Measurements from ENCODE around the gene NXPH1. TPM values are rescaled to one million over a fixed set of nuclear protein-coding genes. Genes with fewer than 3 reads are reported as not detected.

NXPH1 gene
- total RNA-seq, 1 experiment from 2014 or later, result 0.59 TPM

GRCh38 chr7:8627325-8627724, 193.9 kb downstream of the NXPH1 start:
- Mint-ChIP-seq H3K27me3 (ENCODE audit: low read depth) (no peaks in the 10 kb centered on the region), H3K9me3 (no peaks in the 10 kb centered on the region), H3K4me3 (no peak overlapping the region), H3K27ac (no peak overlapping the region), H3K36me3 (no peaks in the 10 kb centered on the region), H3K4me1 (peaks cover 21% of the 10 kb centered on the region)
- POLR2A ChIA-PET, result no interaction called here
- no peak for DNase-seq (ENCODE audit: low spot score)
- ATAC-seq, result peak; percentile 61; the same call in 1 of the 2 replicates
- CTCF ChIA-PET, result no interaction called here
- TF ChIP-seq FOXP4 (CRISPR knock-in tag; IDR thresholded peaks at IDR 0.05) (no peak), ZNF532 (CRISPR knock-in tag; IDR thresholded peaks at IDR 0.05; ENCODE audit: borderline replicate concordance) (no peak), E2F4 (CRISPR knock-in tag; IDR thresholded peaks at IDR 0.05; ENCODE audit: borderline replicate concordance, low read depth) (no peak), FOXK1 (CRISPR knock-in tag; IDR thresholded peaks at IDR 0.05) (no peak), CREM (CRISPR knock-in tag; IDR thresholded peaks at IDR 0.05) (no peak), NFYB (CRISPR knock-in tag; conservative IDR thresholded peaks at IDR 0.05; ENCODE audit: low read depth) (no peak), ESRRA (CRISPR knock-in tag; IDR thresholded peaks at IDR 0.05; ENCODE audit: borderline replicate concordance) (no peak), HMGA2 (CRISPR knock-in tag; IDR thresholded peaks at IDR 0.05) (no peak), TEAD4 (CRISPR knock-in tag; IDR thresholded peaks at IDR 0.05) (no peak), EMX1 (CRISPR knock-in tag; IDR thresholded peaks at IDR 0.05) (no peak), MYBL2 (CRISPR knock-in tag; IDR thresholded peaks at IDR 0.05) (no peak)
- TF ChIP-seq, protein P1, sequence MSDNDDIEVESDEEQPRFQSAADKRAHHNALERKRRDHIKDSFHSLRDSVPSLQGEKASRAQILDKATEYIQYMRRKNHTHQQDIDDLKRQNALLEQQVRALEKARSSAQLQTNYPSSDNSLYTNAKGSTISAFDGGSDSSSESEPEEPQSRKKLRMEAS (CRISPR knock-in tag; IDR thresholded peaks at IDR 0.05), result no peak
- TF ChIP-seq, protein P2, sequence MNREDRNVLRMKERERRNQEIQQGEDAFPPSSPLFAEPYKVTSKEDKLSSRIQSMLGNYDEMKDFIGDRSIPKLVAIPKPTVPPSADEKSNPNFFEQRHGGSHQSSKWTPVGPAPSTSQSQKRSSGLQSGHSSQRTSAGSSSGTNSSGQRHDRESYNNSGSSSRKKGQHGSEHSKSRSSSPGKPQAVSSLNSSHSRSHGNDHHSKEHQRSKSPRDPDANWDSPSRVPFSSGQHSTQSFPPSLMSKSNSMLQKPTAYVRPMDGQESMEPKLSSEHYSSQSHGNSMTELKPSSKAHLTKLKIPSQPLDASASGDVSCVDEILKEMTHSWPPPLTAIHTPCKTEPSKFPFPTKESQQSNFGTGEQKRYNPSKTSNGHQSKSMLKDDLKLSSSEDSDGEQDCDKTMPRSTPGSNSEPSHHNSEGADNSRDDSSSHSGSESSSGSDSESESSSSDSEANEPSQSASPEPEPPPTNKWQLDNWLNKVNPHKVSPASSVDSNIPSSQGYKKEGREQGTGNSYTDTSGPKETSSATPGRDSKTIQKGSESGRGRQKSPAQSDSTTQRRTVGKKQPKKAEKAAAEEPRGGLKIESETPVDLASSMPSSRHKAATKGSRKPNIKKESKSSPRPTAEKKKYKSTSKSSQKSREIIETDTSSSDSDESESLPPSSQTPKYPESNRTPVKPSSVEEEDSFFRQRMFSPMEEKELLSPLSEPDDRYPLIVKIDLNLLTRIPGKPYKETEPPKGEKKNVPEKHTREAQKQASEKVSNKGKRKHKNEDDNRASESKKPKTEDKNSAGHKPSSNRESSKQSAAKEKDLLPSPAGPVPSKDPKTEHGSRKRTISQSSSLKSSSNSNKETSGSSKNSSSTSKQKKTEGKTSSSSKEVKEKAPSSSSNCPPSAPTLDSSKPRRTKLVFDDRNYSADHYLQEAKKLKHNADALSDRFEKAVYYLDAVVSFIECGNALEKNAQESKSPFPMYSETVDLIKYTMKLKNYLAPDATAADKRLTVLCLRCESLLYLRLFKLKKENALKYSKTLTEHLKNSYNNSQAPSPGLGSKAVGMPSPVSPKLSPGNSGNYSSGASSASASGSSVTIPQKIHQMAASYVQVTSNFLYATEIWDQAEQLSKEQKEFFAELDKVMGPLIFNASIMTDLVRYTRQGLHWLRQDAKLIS (CRISPR knock-in tag; IDR thresholded peaks at IDR 0.05; ENCODE audit: borderline replicate concordance), result no peak
- TF ChIP-seq, protein P3, sequence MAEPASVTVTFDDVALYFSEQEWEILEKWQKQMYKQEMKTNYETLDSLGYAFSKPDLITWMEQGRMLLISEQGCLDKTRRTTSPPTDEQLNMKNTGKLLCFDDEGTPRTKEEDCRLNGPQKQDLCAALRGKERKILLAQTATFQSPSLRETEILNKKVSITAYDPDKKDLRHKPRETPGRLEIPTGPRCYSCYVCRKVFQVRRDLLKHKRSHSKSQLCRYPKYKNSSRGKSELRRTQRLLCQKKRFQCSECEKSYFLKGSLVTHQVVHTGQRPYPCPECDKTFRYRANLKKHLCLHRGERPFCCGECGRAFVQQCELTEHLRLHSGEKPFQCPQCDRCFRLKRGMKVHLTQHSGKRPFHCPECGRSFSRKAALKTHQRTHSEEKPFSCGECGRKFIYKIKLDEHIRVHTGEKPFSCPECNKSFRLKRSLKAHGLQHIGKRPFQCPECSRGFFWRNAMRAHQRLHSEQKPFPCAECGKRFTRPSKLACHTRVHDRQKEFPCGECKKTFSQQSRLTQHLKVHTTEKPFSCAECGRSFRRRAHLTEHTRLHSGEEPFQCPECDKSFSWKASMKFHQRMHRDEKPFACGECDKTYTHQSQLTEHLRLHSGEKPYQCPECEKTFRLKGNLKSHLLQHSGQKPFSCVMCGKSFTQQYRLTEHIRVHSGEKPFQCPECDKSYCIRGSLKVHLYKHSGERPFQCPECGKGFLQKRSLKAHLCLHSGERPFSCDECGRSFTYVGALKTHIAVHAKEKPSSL (CRISPR knock-in tag; conservative IDR thresholded peaks at IDR 0.05), result no peak

All from WTC11 (cell line).